HepG2 (cell line): ENCODE results near the gene SF1. TPM values are rescaled to one million over a fixed set of nuclear protein-coding genes. Genes with fewer than 3 reads are reported as not detected.

ENCODE experiments used
- ATAC-seq: fragments of 200-7000 bp; cut with Tn5 transposase; 3 replicates; pipeline ENCODE4 v1.9.1; 2020; ENCODE audit warnings: mild to moderate bottlenecking, moderate library complexity
- BruUV-seq: library from RNA; stranded (reverse); fragments of 400-500 nt; replicated peaks from 2 replicates; lab custom pipeline; 2021; lab: Mats Ljungman, UMichigan
- CTCF ChIA-PET: fragments of 300-600 bp; formaldehyde crosslinking; extraction: SDS; loops from one replicate; lab custom pipeline; 2021; ENCODE audit warnings: low total read pairs, inconsistent platforms, low intra/inter-chr PET ratio; lab: Yijun Ruan, JAX
- POLR2A ChIA-PET: fragments of 350-600 bp; sonication (Branson Sonifier 250); formaldehyde crosslinking; loops from one replicate; lab custom pipeline; 2020; ENCODE audit warnings: antibody characterized with exemption, inconsistent platforms; lab: Yijun Ruan, JAX
- DNase-seq: peaks from one replicate; pipeline ENCODE4 v3.0.0-alpha.2; 2015; ENCODE audit warnings: low spot score
- FAIRE-seq: peaks from 3 replicates; lab custom pipeline; 2011; peaks lifted over from hg19 to GRCh38; lab: Jason Lieb, UNC
- H2AFZ ChIP-seq: one replicate; pipeline ENCODE4 v1.6.1; 2011; ENCODE audit warnings: low read length, inconsistent platforms
- H3K27ac ChIP-seq: fragments of 300-600 bp; 3 replicates; pipeline ENCODE4 v1.8.0; 2011; ENCODE audit warnings: mixed run types, mild to moderate bottlenecking, mixed read lengths, low read length, inconsistent platforms; ENCODE audit not compliant: insufficient read depth; ENCODE audit errors: extremely low read length
- H3K27me3 ChIP-seq, 2 experiments: fragments of 200-600 bp in 1 of 2; 2 replicates in 1 of 2; 3 replicates in 1 of 2; pipeline versions ENCODE4 v1.6.0 to v1.8.0; 2011; ENCODE audit warnings: low read length in 2 of 2, mild to moderate bottlenecking in 2 of 2, moderate library complexity in 2 of 2, inconsistent platforms in 1 of 2; ENCODE audit not compliant: insufficient read depth in 2 of 2, control insufficient read depth in 1 of 2
- H3K36me3 ChIP-seq, 2 experiments: fragments of 200-600 bp in 1 of 2; replicated peaks in 1 of 2; 2 replicates in 1 of 2; 3 replicates in 1 of 2; pipeline versions ENCODE4 v1.5.1 to v1.8.0; 2011; ENCODE audit warnings: low read length in 2 of 2, inconsistent platforms in 1 of 2; ENCODE audit not compliant: insufficient read depth in 2 of 2, control insufficient read depth in 1 of 2
- H3K4me1 ChIP-seq: 2 replicates; pipeline ENCODE4 v1.5.1; 2012; ENCODE audit warnings: low read length, inconsistent platforms; ENCODE audit not compliant: insufficient read depth
- H3K4me2 ChIP-seq: 2 replicates; pipeline ENCODE4 v1.6.0; 2011; ENCODE audit warnings: low read depth, low read length, inconsistent platforms
- H3K4me3 ChIP-seq, 3 experiments: fragments of 200-600 bp in 1 of 3; sonication (generic), shearing (Covaris generic) in 1 of 3; replicated peaks in 1 of 3; 2 replicates each; pipeline ENCODE4 v1.5.1; 2011 to 2016; ENCODE audit warnings: low read length in 3 of 3, inconsistent platforms in 2 of 3, low read depth in 2 of 3, mild to moderate bottlenecking in 2 of 3, control low read depth in 1 of 3, mixed read lengths in 1 of 3; ENCODE audit not compliant: insufficient read depth in 1 of 3
- H3K79me2 ChIP-seq: one replicate; pipeline ENCODE4 v1.6.1; 2011; ENCODE audit warnings: low read length, inconsistent platforms; ENCODE audit not compliant: insufficient read depth
- H3K9ac ChIP-seq: 2 replicates; pipeline ENCODE4 v1.6.0; 2011; ENCODE audit warnings: mild to moderate bottlenecking, low read depth, low read length, inconsistent platforms; ENCODE audit not compliant: insufficient read depth
- H3K9me3 ChIP-seq: 2 replicates; pipeline ENCODE4 v1.5.1; 2012; ENCODE audit warnings: mild to moderate bottlenecking, low read length
- H4K20me1 ChIP-seq: 2 replicates; pipeline ENCODE4 v1.6.0; 2011; ENCODE audit warnings: inconsistent platforms, mild to moderate bottlenecking, low read length, moderate library complexity; ENCODE audit not compliant: insufficient read depth
- AKAP8 ChIP-seq: sonication (generic); formaldehyde crosslinking; IDR thresholded peaks from 2 replicates; pipeline ENCODE4 v1.5.1; 2020; ENCODE audit warnings: mild to moderate bottlenecking, missing genetic modification reagents
- BORCS8-MEF2B ChIP-seq: sonication (generic); formaldehyde crosslinking; IDR thresholded peaks from 2 replicates; pipeline ENCODE4 v1.8.0; 2022; ENCODE audit warnings: mild to moderate bottlenecking, missing genetic modification reagents
- CCAR2 ChIP-seq: fragments of 200-400 bp; formaldehyde crosslinking; optimal IDR thresholded peaks from 2 replicates; pipeline ENCODE3; 2018; ENCODE audit warnings: low read depth, mild to moderate bottlenecking, low read length, moderate library complexity
- GABPB1 ChIP-seq: IDR thresholded peaks from 2 replicates; pipeline ENCODE4 v1.6.1; 2016; ENCODE audit warnings: mild to moderate bottlenecking, missing genetic modification reagents, moderate library complexity, missing compliant biosample characterization
- GFI1 ChIP-seq: sonication (generic); formaldehyde crosslinking; IDR thresholded peaks from 2 replicates; pipeline ENCODE4 v1.5.0; 2020; ENCODE audit warnings: missing genetic modification reagents, mild to moderate bottlenecking, borderline replicate concordance
- KDM2A ChIP-seq: sonication (generic); formaldehyde crosslinking; IDR thresholded peaks from 2 replicates; pipeline ENCODE4 v1.4.0; 2020; ENCODE audit warnings: low read depth, missing genetic modification reagents, borderline replicate concordance
- NR2F2 ChIP-seq: IDR thresholded peaks from 2 replicates; pipeline ENCODE4 v1.6.1; 2012; ENCODE audit warnings: low read depth, inconsistent platforms, borderline replicate concordance
- POLR2A ChIP-seq, 2 experiments: IDR thresholded peaks; 2 replicates each; pipeline ENCODE4 v1.6.1; 2011; ENCODE audit warnings: low read depth in 2 of 2, low read length in 2 of 2, mild to moderate bottlenecking in 1 of 2, moderate library complexity in 1 of 2; ENCODE audit not compliant: insufficient read depth in 1 of 2
- POLR2AphosphoS2 ChIP-seq: IDR thresholded peaks from 2 replicates; pipeline ENCODE4 v1.6.1; 2011; ENCODE audit warnings: low read depth, low read length, improper control_type of control experiment
- POLR2AphosphoS5 ChIP-seq: IDR thresholded peaks from 2 replicates; pipeline ENCODE4 v1.6.1; 2012; ENCODE audit warnings: low read depth, low read length
- POLR2G ChIP-seq: fragments of 200-400 bp; formaldehyde crosslinking; IDR thresholded peaks from 2 replicates; pipeline ENCODE4 v1.6.1; 2018; ENCODE audit warnings: mild to moderate bottlenecking, low read depth, low read length, moderate library complexity
- RBM22 ChIP-seq: fragments of 200-400 bp; formaldehyde crosslinking; optimal IDR thresholded peaks from 2 replicates; pipeline ENCODE3; 2017; ENCODE audit warnings: mild to moderate bottlenecking, low read length, moderate library complexity
- REXO4 ChIP-seq: sonication (generic); formaldehyde crosslinking; IDR thresholded peaks from 2 replicates; pipeline ENCODE4 v1.8.0; 2022; ENCODE audit warnings: missing genetic modification reagents, mild to moderate bottlenecking, borderline replicate concordance
- SP2 ChIP-seq: sonication (generic); formaldehyde crosslinking; IDR thresholded peaks from 2 replicates; pipeline ENCODE4 v1.5.1; 2020; ENCODE audit warnings: mild to moderate bottlenecking, missing genetic modification reagents
- STAG1 ChIP-seq: sonication (generic); formaldehyde crosslinking; IDR thresholded peaks from 2 replicates; pipeline ENCODE4 v1.4.0; 2020; ENCODE audit warnings: missing genetic modification reagents
- TFE3 ChIP-seq: IDR thresholded peaks from 2 replicates; pipeline ENCODE4 v1.6.1; 2016
- ZBTB33 ChIP-seq: sonication (generic); formaldehyde crosslinking; IDR thresholded peaks from 2 replicates; pipeline ENCODE4 v1.4.0; 2020; ENCODE audit warnings: missing genetic modification reagents
- ZFP91 ChIP-seq: sonication (generic); formaldehyde crosslinking; IDR thresholded peaks from 2 replicates; pipeline ENCODE4 v1.9.0; 2022; ENCODE audit warnings: missing genetic modification reagents, mild to moderate bottlenecking, borderline replicate concordance
- ZNF33B ChIP-seq: sonication (generic); formaldehyde crosslinking; IDR thresholded peaks from 2 replicates; pipeline ENCODE4 v1.5.1; 2020; ENCODE audit warnings: mild to moderate bottlenecking, missing genetic modification reagents
- ZNF883 ChIP-seq: sonication (generic); formaldehyde crosslinking; IDR thresholded peaks from 2 replicates; pipeline ENCODE4 v1.5.1; 2020; ENCODE audit warnings: mild to moderate bottlenecking, missing genetic modification reagents; ENCODE audit errors: not compliant biosample characterization
- WGBS: methylation state at CpG from one replicate; pipeline ENCODE4 v1.1.6; 2017; ENCODE audit warnings: low lambda C conversion rate; 5-methylcytosine and 5-hydroxymethylcytosine counted together
- in situ Hi-C: cut with HindIII; loops from 2 replicates; pipeline ENCODE4 v1.10.0; 2017; ENCODE audit warnings: low pct_unique_long_range_greater_than_20kb; ENCODE audit not compliant: extremely low pct_ligation_motif_present
- intact Hi-C: fragments of 100-400 bp; cut with micrococcal nuclease; formaldehyde crosslinking; loops from one replicate; pipeline ENCODE4 v1.10.0; 2022; ENCODE audit not compliant: unreplicated experiment
- polyA plus RNA-seq, 8 experiments: library from polyadenylated mRNA; depleted of rRNA in 3 of 8; stranded (reverse) in 7 of 8; unstranded in 1 of 8; fragments of >200 nt; fragmentation: Illumina TruSeq in 4 of 8; extraction: Trizol in 4 of 8; gene quantifications; 2 replicates each; pipeline versions ENCODE4 v1.2.1 to v1.2.3, GENCODE V29; 2011 to 2016; ENCODE audit warnings: low read depth in 4 of 8, missing spikeins in 1 of 8, mixed read lengths in 1 of 8; ENCODE audit not compliant: insufficient read depth in 1 of 8
- total RNA-seq, 5 experiments: library from RNA; depleted of rRNA; stranded (reverse); fragments of >200 nt; fragmentation: Illumina TruSeq; extraction: Trizol; gene quantifications; 2 replicates each; pipeline ENCODE4 v1.2.3, GENCODE V29; 2016; ENCODE audit warnings: low read depth in 1 of 5

SF1 gene
- total and polyA plus RNA-seq, 2 of the 13 experiments (the other 11 are each of a cell fraction or from before 2014, with no cell fraction given): 55.5 to 70.4 TPM

GRCh38 chr11:64762674-64763525, 15.4 kb downstream of the SF1 start:
- peaks cover 49% of the 10 kb centered on the region for H4K20me1 ChIP-seq
- CTCF ChIA-PET: no interaction called here
- TF ChIP-seq CCAR2 (peak; percentile 11), POLR2G (peak; percentile 30), RBM22 (peak; percentile 22), SP2 (CRISPR knock-in tag) (no peak), REXO4 (CRISPR knock-in tag) (no peak), ZFP91 (CRISPR knock-in tag) (0 out of 2 replicates have a peak, but pooled peaks have one; percentile 18), ZNF33B (CRISPR knock-in tag) (no peak), ZNF883 (CRISPR knock-in tag) (no peak), NR2F2 (no peak), GFI1 (CRISPR knock-in tag) (no peak), POLR2AphosphoS5 (peak; percentile 21), BORCS8-MEF2B (CRISPR knock-in tag) (peak; percentile 2; the same call in 1 of the 2 replicates), STAG1 (CRISPR knock-in tag) (no peak), GABPB1 (CRISPR knock-in tag) (no peak), KDM2A (CRISPR knock-in tag) (0 out of 2 replicates have a peak, but pooled peaks have one; percentile 5), POLR2A (IDR thresholded peaks at IDR 0.05; ENCODE audit: insufficient read depth in 1 of 2, low read depth in 2 of 2, low read length in 2 of 2) (peak in 1 of 2 experiments; percentile 50; a peak in 2 of 4 replicates), AKAP8 (peak; percentile 55; the same call in 1 of the 2 replicates), ZBTB33 (CRISPR knock-in tag) (peak; percentile 57; the same call in 1 of the 2 replicates), POLR2AphosphoS2 (peak; percentile 75; the same call in 1 of the 2 replicates), TFE3 (CRISPR knock-in tag) (no peak)

More at GRCh38 chr11:64762674-64763525, 15.4 kb downstream of the SF1 start:
- 85% methylated on average over 13 of the region's 13 CpGs for WGBS
- in situ Hi-C loops: no loop called here
- Histone ChIP-seq H2AFZ (no peak overlapping the region), H3K79me2 (peaks cover 4% of the 10 kb centered on the region), H3K27ac (no peak overlapping the region), H3K4me1 (peaks cover 27% of the 10 kb centered on the region), H3K9me3 (no peaks in the 10 kb centered on the region), H3K27me3 (no peaks in the 10 kb centered on the region), H3K9ac (no peak overlapping the region), H3K4me3 (no peak overlapping the region), H3K4me2 (no peak overlapping the region), H3K36me3 (peaks cover 28 to 45% of the 10 kb centered on the region in 2 experiments)
- ATAC-seq: no peak
- BruUV-seq: no TSS peak
- DNase-seq: no peak
- POLR2A ChIA-PET: interaction anchor here (0.7 to 3.8 kb wide), 3 partner anchors 10 to 59 kb away, joined by 3 to 23 read pairs (median 4); partner anchors contain the start of gene SF1
- FAIRE-seq: no peak
- intact Hi-C loops: no loop called here
